ENCODE measurements around the gene CHRM2. TPM values are rescaled to one million over a fixed set of nuclear protein-coding genes. Genes with fewer than 3 reads are reported as not detected.

The CHRM2 gene
- polyA plus RNA-seq, 1 of the 3 experiments (the other 2 are of a cell fraction), result 0.23 TPM

DNA sequence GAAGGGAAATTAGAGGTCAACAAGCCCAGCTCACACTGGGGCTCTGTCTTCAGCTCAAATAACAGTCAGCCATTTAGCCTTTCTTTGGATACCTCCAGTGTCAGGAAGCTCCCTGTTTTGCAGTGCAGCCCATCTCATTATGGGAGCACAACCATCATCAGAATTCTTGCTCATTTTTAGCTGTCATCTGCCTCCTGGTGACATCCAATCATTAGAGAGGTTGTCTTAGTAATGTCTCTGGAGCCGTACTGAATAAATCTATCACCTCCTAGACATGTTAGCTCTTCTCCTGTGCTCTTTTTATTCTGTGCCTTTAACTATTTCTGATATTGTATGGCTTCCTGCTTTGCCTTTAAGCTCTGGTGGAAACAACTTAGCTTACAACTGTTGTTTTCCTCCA is 74.5 kb downstream of the CHRM2 start:
- Histone ChIP-seq H3K36me3 (replicated peaks in 1 of 2; ENCODE audit: control insufficient read depth in 1 of 2, insufficient read depth in 2 of 2, low read length in 1 of 2) (no peaks in the 10 kb centered on the region), H4K20me1 (ENCODE audit: insufficient read depth) (no peaks in the 10 kb centered on the region), H3F3A (replicated peaks; ENCODE audit: insufficient read depth) (no peaks in the 10 kb centered on the region), H3K79me2 (ENCODE audit: insufficient read depth) (no peaks in the 10 kb centered on the region), H3K4me1 (ENCODE audit: control insufficient read depth in 1 of 2, insufficient read depth in 2 of 2, low read depth in 1 of 2, low read length in 1 of 2) (no peaks in the 10 kb centered on the region), H3K9ac (no peak overlapping the region), H3K4me3 (ENCODE audit: low read depth in 2 of 2, low read length in 1 of 2) (no peak overlapping the region), H3K9me2 (no peaks in the 10 kb centered on the region), H3K4me2 (no peak overlapping the region), H3K27me3 (ENCODE audit: insufficient read depth) (no peaks in the 10 kb centered on the region), H2AFZ (ENCODE audit: low read depth) (no peak overlapping the region), H3K9me3 (no peaks in the 10 kb centered on the region), H3K27ac (ENCODE audit: low read depth in 2 of 2, low read length in 1 of 2) (no peak overlapping the region)
- TF ChIP-seq RAD21 (IDR thresholded peaks at IDR 0.05; ENCODE audit: low read length) (no peak), ELF1 (IDR thresholded peaks at IDR 0.05) (no peak), EZH2phosphoT487 (IDR thresholded peaks at IDR 0.05; ENCODE audit: borderline replicate concordance, low read depth) (no peak), MXI1 (IDR thresholded peaks at IDR 0.05; ENCODE audit: low read depth, low read length) (no peak), FOXJ3 (CRISPR knock-in tag; IDR thresholded peaks at IDR 0.05) (no peak), TAF1 (IDR thresholded peaks at IDR 0.05; ENCODE audit: borderline replicate concordance, low read depth, low read length) (no peak)
- TF ChIP-seq, protein P1, sequence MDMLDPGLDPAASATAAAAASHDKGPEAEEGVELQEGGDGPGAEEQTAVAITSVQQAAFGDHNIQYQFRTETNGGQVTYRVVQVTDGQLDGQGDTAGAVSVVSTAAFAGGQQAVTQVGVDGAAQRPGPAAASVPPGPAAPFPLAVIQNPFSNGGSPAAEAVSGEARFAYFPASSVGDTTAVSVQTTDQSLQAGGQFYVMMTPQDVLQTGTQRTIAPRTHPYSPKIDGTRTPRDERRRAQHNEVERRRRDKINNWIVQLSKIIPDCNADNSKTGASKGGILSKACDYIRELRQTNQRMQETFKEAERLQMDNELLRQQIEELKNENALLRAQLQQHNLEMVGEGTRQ (IDR thresholded peaks at IDR 0.05; ENCODE audit: borderline replicate concordance, low read depth, low read length), result no peak
- TF ChIP-seq, protein P2, sequence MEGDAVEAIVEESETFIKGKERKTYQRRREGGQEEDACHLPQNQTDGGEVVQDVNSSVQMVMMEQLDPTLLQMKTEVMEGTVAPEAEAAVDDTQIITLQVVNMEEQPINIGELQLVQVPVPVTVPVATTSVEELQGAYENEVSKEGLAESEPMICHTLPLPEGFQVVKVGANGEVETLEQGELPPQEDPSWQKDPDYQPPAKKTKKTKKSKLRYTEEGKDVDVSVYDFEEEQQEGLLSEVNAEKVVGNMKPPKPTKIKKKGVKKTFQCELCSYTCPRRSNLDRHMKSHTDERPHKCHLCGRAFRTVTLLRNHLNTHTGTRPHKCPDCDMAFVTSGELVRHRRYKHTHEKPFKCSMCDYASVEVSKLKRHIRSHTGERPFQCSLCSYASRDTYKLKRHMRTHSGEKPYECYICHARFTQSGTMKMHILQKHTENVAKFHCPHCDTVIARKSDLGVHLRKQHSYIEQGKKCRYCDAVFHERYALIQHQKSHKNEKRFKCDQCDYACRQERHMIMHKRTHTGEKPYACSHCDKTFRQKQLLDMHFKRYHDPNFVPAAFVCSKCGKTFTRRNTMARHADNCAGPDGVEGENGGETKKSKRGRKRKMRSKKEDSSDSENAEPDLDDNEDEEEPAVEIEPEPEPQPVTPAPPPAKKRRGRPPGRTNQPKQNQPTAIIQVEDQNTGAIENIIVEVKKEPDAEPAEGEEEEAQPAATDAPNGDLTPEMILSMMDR (IDR thresholded peaks at IDR 0.05), result no peak
- no peak for DNase-seq
- ChIA-PET POLR2A (no interaction called here), CTCF (interaction anchor here (0.8 to 0.9 kb wide), 2 partner anchors 11 to 26 kb away, joined by 4 read pairs; no protein-coding TSS in a partner anchor)
- 20% methylated on average over 1 of the region's 1 CpG for WGBS (ENCODE audit: low lambda C conversion rate)

GRCh38 chr7:136947347-136947746 is 78.9 kb downstream of the CHRM2 start:
- no peak for TF ChIP-seq RXRA (IDR thresholded peaks at IDR 0.05; ENCODE audit: borderline replicate concordance, low read depth)
- TF ChIP-seq RAD21 (IDR thresholded peaks at IDR 0.05; ENCODE audit: low read length), result no peak
- TF ChIP-seq FOXM1 (IDR thresholded peaks at IDR 0.05; ENCODE audit: low read depth), result no peak
- no peak for TF ChIP-seq FOXJ3 (CRISPR knock-in tag; IDR thresholded peaks at IDR 0.05)
- TF ChIP-seq POLR2AphosphoS5 (IDR thresholded peaks at IDR 0.05; ENCODE audit: low read depth, low read length), result no peak
- TF ChIP-seq MAX (IDR thresholded peaks at IDR 0.05; ENCODE audit: low read depth), result no peak
- H3K9me2 ChIP-seq, result no peaks in the 10 kb centered on the region
- CTCF ChIA-PET, result no interaction called here
- H2AFZ ChIP-seq (ENCODE audit: low read depth), result no peak overlapping the region
- H3K27me3 ChIP-seq (ENCODE audit: insufficient read depth), result no peaks in the 10 kb centered on the region
- H3K9ac ChIP-seq, result no peak overlapping the region
- H3K36me3 ChIP-seq (replicated peaks in 1 of 2; ENCODE audit: control insufficient read depth in 1 of 2, insufficient read depth in 2 of 2, low read length in 1 of 2), result no peaks in the 10 kb centered on the region
- no peak overlapping the region for H3K4me2 ChIP-seq
- no peak for DNase-seq
- H3K4me1 ChIP-seq (ENCODE audit: control insufficient read depth in 1 of 2, insufficient read depth in 2 of 2, low read depth in 1 of 2, low read length in 1 of 2), result no peaks in the 10 kb centered on the region
- H3K27ac ChIP-seq (ENCODE audit: low read depth in 2 of 2, low read length in 1 of 2), result no peak overlapping the region
- POLR2A ChIA-PET, result no interaction called here
- H3K79me2 ChIP-seq (ENCODE audit: insufficient read depth), result no peaks in the 10 kb centered on the region
- no peaks in the 10 kb centered on the region for H3K9me3 ChIP-seq
- no peak overlapping the region for H3K4me3 ChIP-seq (ENCODE audit: low read depth in 2 of 2, low read length in 1 of 2)
- no peaks in the 10 kb centered on the region for H3F3A ChIP-seq (replicated peaks; ENCODE audit: insufficient read depth)
- no peaks in the 10 kb centered on the region for H4K20me1 ChIP-seq (ENCODE audit: insufficient read depth)
